ENCODE results near the gene OSGIN1. TPM values are rescaled to one million over a fixed set of nuclear protein-coding genes. Genes with fewer than 3 reads are reported as not detected.
A peak's percentile ranks its signal among the peaks of the same experiment; 100 is the strongest.

OSGIN1 gene
- polyA plus RNA-seq, 10 donors: 0.14 to 1.1 (median 0.47) TPM

DNA sequence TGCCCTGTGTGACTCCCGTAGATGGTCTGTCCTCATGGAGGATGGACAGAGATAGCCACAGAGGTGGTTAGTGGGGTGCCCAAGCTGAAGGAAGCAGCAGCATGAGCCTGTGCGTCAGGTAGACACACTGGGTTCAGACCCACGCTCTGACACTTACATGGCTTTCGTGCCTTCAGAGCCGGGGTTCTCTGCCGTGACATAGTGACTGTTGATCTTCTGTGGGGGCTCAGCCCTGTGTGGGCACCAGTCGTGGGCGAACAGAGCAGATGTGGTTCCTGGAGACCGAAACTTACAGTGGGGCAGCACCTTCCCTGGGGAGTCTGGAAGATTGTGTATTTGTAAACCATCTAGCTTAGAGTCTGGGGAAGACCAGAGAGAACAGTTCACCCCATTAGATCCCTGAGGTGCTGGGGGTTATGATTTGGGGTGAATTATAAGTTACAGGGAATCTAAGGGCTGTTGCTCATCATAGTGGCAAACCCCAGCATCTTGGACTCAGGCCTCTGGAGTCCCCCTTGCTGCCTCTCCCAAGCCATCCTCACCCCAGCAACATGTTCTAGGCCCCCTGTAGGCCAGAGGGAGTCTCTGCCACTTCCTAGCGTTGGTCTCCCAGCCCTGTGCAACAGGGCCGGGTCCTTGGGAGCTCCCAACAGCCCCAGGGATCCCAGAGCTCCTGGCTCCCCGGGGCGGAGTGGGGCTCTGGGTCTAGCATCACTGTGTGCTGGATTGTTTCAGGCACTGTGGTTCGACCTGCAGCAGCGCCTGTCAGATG, 43.6 kb downstream of the OSGIN1 start:
- no peak for DNase-seq

DNA sequence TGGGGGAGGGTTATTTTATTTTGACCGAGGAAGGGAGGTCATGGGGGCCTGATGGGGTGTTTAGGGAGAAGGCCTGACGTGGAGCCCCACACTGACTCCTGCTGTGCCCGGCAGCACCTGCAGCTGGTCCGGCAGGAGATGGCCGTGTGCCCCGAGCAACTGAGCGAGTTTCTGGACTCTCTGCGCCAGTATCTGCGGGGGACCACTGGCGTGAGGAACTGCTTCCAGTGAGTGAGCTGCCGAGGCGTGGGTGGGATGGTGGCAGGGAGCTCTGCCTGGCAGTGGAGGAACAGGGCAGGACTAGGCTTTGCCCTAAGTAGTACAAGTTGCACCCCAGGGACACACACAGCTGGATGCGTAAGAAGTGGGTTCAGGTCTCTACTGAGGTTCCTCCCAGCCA, 45.1 kb downstream of the OSGIN1 start:
- DNase-seq: no peak

DNA sequence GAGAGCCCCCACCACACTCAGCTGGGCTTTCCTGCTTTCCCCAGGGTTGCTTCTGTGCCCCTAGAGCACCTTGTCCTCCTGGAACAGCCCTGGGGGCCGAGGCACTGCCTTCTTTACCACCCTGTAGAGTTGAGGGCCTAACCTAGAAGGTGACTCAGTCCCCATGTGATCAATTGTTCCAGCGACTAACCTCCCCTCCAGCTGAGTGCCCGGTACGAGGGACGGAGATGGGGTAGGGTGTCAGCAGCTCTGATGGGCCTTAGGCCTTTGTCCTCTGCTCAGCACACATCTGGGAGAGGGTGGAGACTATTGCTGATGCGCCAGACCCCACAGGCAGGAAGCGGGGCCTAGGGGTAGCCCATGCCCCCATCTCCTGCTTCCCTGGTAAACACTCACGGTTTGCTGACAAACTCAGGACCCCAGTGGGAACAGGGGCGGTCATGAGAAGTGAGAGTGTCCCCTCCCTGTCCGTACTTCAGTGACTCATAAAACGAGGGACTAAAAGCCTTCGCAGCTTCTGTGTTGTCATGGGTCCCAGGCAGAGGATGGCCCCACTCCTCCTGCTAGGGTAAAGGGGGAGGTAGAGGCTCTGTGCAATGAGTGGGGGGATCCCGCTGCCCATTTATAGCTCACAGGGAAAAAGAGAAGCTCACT, 48.1 kb downstream of the OSGIN1 start:
- DNase-seq: no peak

DNA sequence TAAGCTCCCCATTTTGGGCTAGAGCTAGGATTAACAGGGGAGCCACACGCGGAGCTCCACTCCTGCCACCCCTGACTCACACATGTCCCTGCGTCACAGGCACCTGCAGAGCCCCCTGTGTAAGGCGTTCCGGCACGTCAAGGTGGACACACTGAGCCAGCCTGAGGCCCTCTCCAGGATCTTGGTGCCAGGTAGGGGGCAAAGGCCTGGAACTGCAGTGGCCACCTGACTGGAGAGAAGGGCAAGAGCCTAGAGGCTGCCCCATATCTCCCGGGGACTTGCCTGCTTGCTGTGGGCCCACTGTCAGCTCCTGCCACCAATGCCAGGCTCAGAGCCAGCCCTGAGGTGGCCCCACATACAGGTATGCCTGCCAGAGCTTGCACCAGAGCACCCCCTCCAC, 48.7 kb downstream of the OSGIN1 start:
- no peak for DNase-seq

DNA sequence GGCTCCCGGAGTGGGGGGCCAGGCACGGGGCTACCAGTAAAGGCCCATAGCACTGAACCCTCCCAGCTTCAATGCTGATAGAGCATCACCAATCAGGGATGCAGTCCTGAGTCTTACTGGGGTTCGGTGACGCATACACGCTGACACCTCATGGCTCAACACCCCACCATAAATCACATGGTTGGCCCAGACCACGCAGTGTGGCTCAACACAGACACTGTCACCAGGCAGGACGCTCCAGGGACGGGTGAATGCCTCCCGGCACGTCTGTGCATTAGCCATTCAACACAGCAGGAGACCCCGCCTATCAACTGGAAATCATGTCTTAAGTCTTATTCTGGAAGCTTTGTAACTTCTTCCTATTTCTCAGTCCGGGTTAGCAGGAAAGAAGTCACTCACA, 50.0 kb downstream of the OSGIN1 start:
- DNase-seq: no peak

DNA sequence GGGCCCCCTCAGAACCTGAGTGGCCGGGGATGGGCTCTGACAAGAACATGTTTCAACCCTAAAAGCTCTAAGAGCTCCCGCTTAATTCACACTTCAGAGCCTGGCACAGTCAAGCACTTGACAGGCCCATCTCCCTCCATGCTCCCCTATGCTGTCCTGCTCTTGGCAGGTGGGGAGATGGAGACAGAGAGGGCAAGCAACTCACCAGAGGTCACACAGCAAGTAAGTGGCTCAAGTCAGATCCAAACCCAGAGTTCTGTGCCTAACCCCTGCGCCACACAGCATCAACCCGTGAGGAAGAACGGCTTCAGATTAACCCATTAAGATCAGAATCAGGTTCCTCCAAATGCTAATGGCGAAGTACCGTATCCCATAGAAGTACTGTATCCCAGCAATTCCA, 51.4 kb downstream of the OSGIN1 start:
- no peak for DNase-seq

DNA sequence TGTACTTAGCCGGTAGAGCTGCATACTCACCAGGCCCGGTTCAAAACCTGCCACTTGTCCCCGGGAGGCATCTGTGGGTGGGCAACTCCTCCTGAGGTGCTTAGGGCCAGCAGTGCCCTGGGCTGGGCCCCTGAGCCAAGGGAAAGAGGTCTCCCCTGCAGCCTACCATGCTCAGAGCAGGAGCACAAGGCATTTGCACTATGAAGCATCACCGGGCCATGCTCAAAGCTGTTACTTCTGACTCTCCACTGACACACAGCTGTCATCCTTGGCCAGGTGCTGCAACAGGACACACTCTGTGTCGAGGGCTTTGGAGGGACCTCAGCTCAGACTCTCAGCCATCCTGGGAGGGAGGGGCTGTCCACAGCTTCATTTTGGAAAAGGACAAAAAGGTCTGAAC, 52.4 kb downstream of the OSGIN1 start:
- DNase-seq: no peak

DNA sequence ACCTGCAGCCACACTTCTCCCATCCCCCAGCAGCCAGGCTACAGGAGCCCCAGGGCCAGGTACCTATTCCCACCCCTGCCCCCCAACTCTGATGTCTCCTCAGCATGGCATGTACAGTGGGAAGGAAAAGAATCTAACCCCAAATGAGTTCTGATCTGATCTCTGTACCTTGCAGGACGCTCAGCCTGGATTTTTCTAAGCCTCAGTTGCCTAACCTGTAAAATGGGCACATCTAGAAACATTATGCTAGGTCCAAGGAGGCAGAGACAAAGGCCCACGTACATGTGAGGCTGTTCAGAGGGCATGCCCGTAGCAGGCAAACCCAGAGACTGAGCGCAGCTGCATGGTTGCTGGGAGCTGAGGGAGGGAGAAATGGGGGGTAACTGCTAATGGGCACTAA, 54.5 kb downstream of the OSGIN1 start:
- no peak for DNase-seq

DNA sequence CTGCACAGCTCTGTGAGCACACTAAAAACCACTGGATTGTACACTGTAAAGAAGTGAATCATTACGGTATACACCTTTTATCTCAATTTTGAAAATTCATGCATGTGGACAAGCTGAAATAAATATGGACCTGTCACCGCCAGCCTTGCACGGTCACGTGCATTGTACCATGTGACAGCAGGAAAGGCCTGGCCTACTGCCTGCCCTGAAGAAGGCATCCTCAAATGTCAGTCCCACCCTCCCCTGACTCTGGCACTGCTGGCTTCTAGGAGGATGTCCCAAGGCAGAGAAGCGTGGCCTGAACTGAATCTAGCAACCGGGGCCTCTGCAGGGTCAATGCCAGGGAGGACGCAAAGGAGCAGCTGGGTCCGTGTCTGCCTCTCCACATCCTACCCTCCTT, 54.9 kb downstream of the OSGIN1 start:
- peak in 2 of 3 donors; percentile 14 to 38 for DNase-seq

DNA sequence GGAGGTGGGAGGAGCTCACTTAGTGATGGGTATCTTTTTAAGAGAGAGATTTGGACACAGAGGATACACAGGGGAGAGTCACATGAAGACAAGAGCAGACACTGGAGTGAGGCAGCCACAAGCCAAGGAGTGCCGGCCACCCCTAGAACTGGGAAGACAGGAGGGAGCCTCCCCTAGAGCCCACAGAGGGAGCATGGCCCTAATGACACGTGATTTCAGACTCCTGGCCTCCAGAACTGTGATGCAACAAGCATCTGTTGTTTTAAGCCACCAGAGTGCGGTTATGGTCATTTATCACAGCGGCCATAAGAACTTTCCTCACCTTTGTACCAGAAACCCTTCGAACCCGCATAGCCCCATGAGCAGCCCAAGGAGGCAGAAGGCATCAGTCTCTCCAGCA, 56.2 kb downstream of the OSGIN1 start:
- DNase-seq: no peak

DNA sequence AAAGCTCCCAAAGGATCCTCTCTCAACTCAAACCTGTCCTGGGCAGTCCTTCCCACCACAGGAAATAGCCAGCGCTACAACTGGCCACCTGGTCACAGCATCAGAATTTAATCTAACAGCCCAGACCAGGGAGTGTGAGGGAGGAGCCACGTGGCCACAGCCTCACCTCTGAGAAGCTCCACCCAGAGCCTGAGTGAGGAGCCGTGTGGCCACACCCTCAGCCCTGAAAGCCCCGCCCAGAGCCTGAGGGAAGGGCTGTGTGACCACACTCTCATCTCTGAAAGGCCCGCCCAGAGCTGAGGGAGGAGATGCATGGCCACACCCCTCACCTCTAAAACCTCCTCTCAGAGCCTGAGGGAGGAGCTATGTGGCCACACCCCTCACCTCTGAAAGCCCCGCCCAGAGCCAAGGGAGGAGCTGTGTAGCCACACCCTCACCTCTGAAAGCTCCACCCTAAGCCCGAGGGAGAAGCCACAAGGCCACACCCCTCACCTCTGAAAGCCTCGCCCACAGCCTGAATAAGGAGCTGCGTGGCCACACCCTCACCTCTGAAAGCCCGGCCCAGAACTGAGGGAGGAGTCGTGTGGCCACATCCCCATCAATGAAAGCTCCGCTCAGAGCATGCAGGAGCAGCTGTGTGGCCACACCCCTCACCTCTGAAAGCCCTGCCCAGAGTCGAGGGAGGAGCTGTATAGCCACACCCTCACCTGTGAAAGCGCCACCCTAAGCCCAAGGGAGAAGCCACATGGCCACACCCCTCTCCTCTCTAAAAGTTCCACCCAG, 60.9 kb downstream of the OSGIN1 start:
- DNase-seq: peak in 2 of 3 donors; percentile 9 to 15

DNA sequence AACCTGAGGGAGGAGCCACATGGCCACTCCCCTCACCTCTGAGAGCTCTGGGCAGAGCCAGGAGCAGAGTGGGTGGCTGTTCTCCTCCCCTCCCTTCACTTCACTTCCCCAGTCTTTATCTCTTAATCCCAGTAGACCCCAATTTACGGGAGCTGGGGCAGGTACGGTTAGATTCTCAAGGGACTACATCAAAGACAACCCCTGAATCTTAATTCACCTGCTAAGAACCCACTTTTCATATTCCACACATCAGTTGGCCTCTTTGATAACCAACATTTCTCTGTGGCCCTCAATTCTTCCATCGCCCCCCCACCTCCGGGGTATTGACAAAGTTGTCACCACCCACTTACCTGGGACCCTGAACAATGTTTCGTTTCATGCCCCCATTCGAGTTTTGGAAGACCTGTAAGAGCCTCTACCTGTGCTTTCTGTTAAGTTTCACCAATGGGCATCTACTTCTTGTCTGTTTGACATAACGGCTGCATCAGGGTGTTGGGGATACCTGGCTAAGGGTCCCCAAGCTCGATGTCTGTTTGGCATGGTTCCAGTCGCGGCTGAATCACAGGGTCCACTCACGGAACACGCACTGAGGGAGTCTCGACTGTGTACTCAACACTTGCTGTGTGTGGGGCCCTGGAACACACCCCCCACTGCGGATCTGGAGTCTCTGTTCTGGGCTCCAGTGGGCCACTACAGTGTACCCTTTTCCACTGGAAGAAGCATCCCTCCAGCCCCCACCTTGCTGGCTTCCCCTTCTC, 61.7 kb downstream of the OSGIN1 start:
- no peak for DNase-seq

DNA sequence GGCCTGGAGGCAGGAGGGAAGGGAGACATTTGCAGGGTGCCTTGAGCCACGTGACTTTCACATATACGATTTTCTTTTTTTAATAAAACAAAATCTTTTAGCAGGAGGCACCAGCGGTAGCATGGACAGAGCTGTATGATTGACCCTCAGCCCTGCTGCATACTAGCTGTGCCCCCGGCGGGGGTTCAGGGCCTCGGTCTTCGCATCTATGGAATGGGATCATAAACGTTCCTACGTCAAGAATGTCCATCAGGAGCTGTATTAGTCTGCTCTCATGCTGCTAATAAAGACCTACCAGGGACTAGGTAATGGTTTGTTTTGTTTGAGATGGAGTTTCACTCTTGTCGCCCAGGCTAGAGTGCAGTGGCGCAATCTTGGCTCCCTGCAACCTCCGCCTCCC, 62.4 kb downstream of the OSGIN1 start:
- DNase-seq: no peak

Other genes with a start within 250 kb of the OSGIN1 start
- 100 to 1,000 TPM; 110 to 141 (median 123) TPM for gene HSBP1, start 145.3 kb upstream of the OSGIN1 start, polyA plus RNA-seq (ENCODE audit: insufficient read length in 10 of 10)
- gene MLYCD, start 54.1 kb upstream of the OSGIN1 start, polyA plus RNA-seq (ENCODE audit: insufficient read length in 10 of 10): 1 to 10 TPM; 3.0 to 5.2 (median 3.9) TPM
- 1 to 10 TPM in 1 of 10 donors, under 1 TPM in 9; 0.39 to 1.0 (median 0.82) TPM for gene NECAB2, start 15.0 kb downstream of the OSGIN1 start, polyA plus RNA-seq (ENCODE audit: insufficient read length in 10 of 10)
- gene SLC38A8, start 89.6 kb downstream of the OSGIN1 start, polyA plus RNA-seq (ENCODE audit: insufficient read length in 10 of 10): not detected
- 10 to 100 TPM; 65.9 to 92.8 (median 68.7) TPM for gene MBTPS1, start 163.7 kb downstream of the OSGIN1 start, polyA plus RNA-seq (ENCODE audit: insufficient read length in 10 of 10)
- gene HSDL1, start 191.9 kb downstream of the OSGIN1 start, polyA plus RNA-seq (ENCODE audit: insufficient read length in 10 of 10): 10 to 100 TPM; 14.4 to 23.6 (median 17.7) TPM
- gene DNAAF1, start 192.1 kb downstream of the OSGIN1 start, polyA plus RNA-seq (ENCODE audit: insufficient read length in 10 of 10): 1 to 10 TPM in 1 of 10 donors, under 1 TPM in 9; 0.09 to 1.3 (median 0.37) TPM
- gene TAF1C, start 233.8 kb downstream of the OSGIN1 start, polyA plus RNA-seq (ENCODE audit: insufficient read length in 10 of 10): 10 to 100 TPM; 16.8 to 39.7 (median 24.4) TPM
- gene ADAD2, start 237.9 kb downstream of the OSGIN1 start, polyA plus RNA-seq (ENCODE audit: insufficient read length in 10 of 10): 1 to 10 TPM in 2 of 10 donors, under 1 TPM in 8; 0.43 to 1.1 (median 0.87) TPM

All from muscle of back (tissue), 11 donors.